HepG2 (cell line): Measurements from ENCODE around the gene CCDC57. TPM values are rescaled to one million over a fixed set of nuclear protein-coding genes. Genes with fewer than 3 reads are reported as not detected.

Experiments
- ATF7 ChIP-seq, 2 experiments: fragments of 450-650 bp in 1 of 2; sonication (generic) in 1 of 2; formaldehyde crosslinking in 1 of 2; IDR thresholded peaks; 2 replicates each; pipeline versions ENCODE4 v1.4.0 to v1.6.1; 2016 to 2020; ENCODE audit warnings: antibody characterized with exemption in 1 of 2, mild to moderate bottlenecking in 1 of 2, missing genetic modification reagents in 1 of 2
- U2AF1 ChIP-seq: fragments of 200-400 bp; formaldehyde crosslinking; optimal IDR thresholded peaks from 2 replicates; pipeline ENCODE3; 2017; ENCODE audit warnings: mild to moderate bottlenecking, low read depth, low read length
- ZNF10 ChIP-seq: sonication (generic); formaldehyde crosslinking; IDR thresholded peaks from 2 replicates; pipeline ENCODE4 v1.4.0; 2020; ENCODE audit warnings: mild to moderate bottlenecking, low read depth, missing genetic modification reagents, borderline replicate concordance
- ZNF235 ChIP-seq: sonication (generic); formaldehyde crosslinking; IDR thresholded peaks from 2 replicates; pipeline ENCODE4 v1.8.1; 2023; ENCODE audit warnings: mild to moderate bottlenecking, missing genetic modification reagents, borderline replicate concordance
- ZNF589 ChIP-seq: sonication (generic); formaldehyde crosslinking; conservative IDR thresholded peaks from 2 replicates; pipeline ENCODE4 v1.8.0; 2022; ENCODE audit warnings: mild to moderate bottlenecking, moderate library complexity, missing genetic modification reagents
- polyA plus RNA-seq, 8 experiments: library from polyadenylated mRNA; depleted of rRNA in 3 of 8; stranded (reverse) in 7 of 8; unstranded in 1 of 8; fragments of >200 nt; fragmentation: Illumina TruSeq in 4 of 8; extraction: Trizol in 4 of 8; gene quantifications; 2 replicates each; pipeline versions ENCODE4 v1.2.1 to v1.2.3, GENCODE V29; 2011 to 2016; ENCODE audit warnings: low read depth in 4 of 8, missing spikeins in 1 of 8, mixed read lengths in 1 of 8; ENCODE audit not compliant: insufficient read depth in 1 of 8
- total RNA-seq, 5 experiments: library from RNA; depleted of rRNA; stranded (reverse); fragments of >200 nt; fragmentation: Illumina TruSeq; extraction: Trizol; gene quantifications; 2 replicates each; pipeline ENCODE4 v1.2.3, GENCODE V29; 2016; ENCODE audit warnings: low read depth in 1 of 5
- TF ChIP-seq, protein P1 (sequence below), 2 experiments: fragments of 450-650 bp in 1 of 2; sonication (generic) in 1 of 2; formaldehyde crosslinking in 1 of 2; IDR thresholded peaks; 2 replicates each; pipeline versions ENCODE4 v1.6.1 to v1.8.0; 2016 to 2022; ENCODE audit warnings: antibody characterized with exemption in 1 of 2, mild to moderate bottlenecking in 1 of 2, missing genetic modification reagents in 1 of 2

CCDC57 gene
- total and polyA plus RNA-seq, 2 of the 13 experiments (the other 11 are each of a cell fraction or from before 2014, with no cell fraction given): 59.3 to 59.9 TPM

GRCh38 chr17:82200135-82200534 is 12.5 kb downstream of the CCDC57 start (continued):
- TF ChIP-seq, protein P1, sequence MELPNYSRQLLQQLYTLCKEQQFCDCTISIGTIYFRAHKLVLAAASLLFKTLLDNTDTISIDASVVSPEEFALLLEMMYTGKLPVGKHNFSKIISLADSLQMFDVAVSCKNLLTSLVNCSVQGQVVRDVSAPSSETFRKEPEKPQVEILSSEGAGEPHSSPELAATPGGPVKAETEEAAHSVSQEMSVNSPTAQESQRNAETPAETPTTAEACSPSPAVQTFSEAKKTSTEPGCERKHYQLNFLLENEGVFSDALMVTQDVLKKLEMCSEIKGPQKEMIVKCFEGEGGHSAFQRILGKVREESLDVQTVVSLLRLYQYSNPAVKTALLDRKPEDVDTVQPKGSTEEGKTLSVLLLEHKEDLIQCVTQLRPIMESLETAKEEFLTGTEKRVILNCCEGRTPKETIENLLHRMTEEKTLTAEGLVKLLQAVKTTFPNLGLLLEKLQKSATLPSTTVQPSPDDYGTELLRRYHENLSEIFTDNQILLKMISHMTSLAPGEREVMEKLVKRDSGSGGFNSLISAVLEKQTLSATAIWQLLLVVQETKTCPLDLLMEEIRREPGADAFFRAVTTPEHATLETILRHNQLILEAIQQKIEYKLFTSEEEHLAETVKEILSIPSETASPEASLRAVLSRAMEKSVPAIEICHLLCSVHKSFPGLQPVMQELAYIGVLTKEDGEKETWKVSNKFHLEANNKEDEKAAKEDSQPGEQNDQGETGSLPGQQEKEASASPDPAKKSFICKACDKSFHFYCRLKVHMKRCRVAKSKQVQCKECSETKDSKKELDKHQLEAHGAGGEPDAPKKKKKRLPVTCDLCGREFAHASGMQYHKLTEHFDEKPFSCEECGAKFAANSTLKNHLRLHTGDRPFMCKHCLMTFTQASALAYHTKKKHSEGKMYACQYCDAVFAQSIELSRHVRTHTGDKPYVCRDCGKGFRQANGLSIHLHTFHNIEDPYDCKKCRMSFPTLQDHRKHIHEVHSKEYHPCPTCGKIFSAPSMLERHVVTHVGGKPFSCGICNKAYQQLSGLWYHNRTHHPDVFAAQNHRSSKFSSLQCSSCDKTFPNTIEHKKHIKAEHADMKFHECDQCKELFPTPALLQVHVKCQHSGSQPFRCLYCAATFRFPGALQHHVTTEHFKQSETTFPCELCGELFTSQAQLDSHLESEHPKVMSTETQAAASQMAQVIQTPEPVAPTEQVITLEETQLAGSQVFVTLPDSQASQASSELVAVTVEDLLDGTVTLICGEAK (IDR thresholded peaks at IDR 0.05): no peak
- TF ChIP-seq, protein P1 (CRISPR knock-in tag; IDR thresholded peaks at IDR 0.05): no peak
- TF ChIP-seq ZNF589 (CRISPR knock-in tag) (no peak), U2AF1 (no peak), ATF7 (IDR thresholded peaks at IDR 0.05) (no peak), ATF7 (CRISPR knock-in tag; IDR thresholded peaks at IDR 0.05) (no peak), ZNF10 (no peak), ZNF235 (CRISPR knock-in tag) (no peak)
- TF ChIP-seq, all 625 proteins: peak for 0
